K562 (cell line): ENCODE measurements around the gene BPI. TPM values are rescaled to one million over a fixed set of nuclear protein-coding genes. Genes with fewer than 3 reads are reported as not detected.

Experiments
- ATAC-seq: fragments of 200-7000 bp; cut with Tn5 transposase; 3 replicates; pipeline ENCODE4 v1.9.1; 2020; ENCODE audit warnings: moderate library complexity
- BruUV-seq: library from RNA; stranded (reverse); fragments of 400-500 nt; replicated peaks from 2 replicates; lab custom pipeline; 2021; lab: Mats Ljungman, UMichigan
- CTCF ChIA-PET: fragments of 300-600 bp; formaldehyde crosslinking; extraction: SDS; loops from one replicate; lab custom pipeline; 2021; ENCODE audit warnings: low intra/inter-chr PET ratio; lab: Yijun Ruan, JAX
- POLR2A ChIA-PET: fragments of 300-600, 350-650 bp; sonication (Branson Sonifier 250); formaldehyde crosslinking; extraction: SDS; loops from one replicate; lab custom pipeline; 2021; ENCODE audit warnings: antibody characterized with exemption, inconsistent platforms; lab: Yijun Ruan, JAX
- DNase-seq, 4 experiments: peaks; one replicate each; pipeline versions ENCODE4 v3.0.0 to v3.0.0-alpha.2; 2011 to 2018; ENCODE audit warnings: low spot score in 3 of 4, mixed read lengths in 3 of 4; ENCODE audit errors: extremely low read depth in 1 of 4
- FAIRE-seq: peaks from 2 replicates; lab custom pipeline; 2011; peaks lifted over from hg19 to GRCh38; lab: Jason Lieb, UNC
- H2AFZ ChIP-seq: 2 replicates; pipeline ENCODE4 v1.6.0; 2011; ENCODE audit warnings: low read depth, low read length, control low read depth, inconsistent platforms
- H3K27ac ChIP-seq: fragments of 200-600 bp; 3 replicates; pipeline ENCODE4 v1.8.0; 2011; ENCODE audit warnings: low read depth, mild to moderate bottlenecking, control low read depth, inconsistent platforms, low read length, moderate library complexity, mixed read lengths; ENCODE audit errors: extremely low read depth
- H3K27me3 ChIP-seq, 2 experiments: fragments of 300-600 bp in 1 of 2; 2 replicates in 1 of 2; 3 replicates in 1 of 2; pipeline versions ENCODE4 v1.6.0 to v1.8.0; 2011; ENCODE audit warnings: inconsistent platforms in 2 of 2, low read length in 2 of 2, mild to moderate bottlenecking in 1 of 2, mixed read lengths in 1 of 2, moderate library complexity in 1 of 2; ENCODE audit not compliant: control insufficient read depth in 2 of 2, insufficient read depth in 2 of 2
- H3K36me3 ChIP-seq: fragments of 300-600 bp; 3 replicates; pipeline ENCODE4 v1.8.0; 2011; ENCODE audit warnings: mild to moderate bottlenecking, low read length, inconsistent platforms; ENCODE audit not compliant: control insufficient read depth, insufficient read depth
- H3K4me1 ChIP-seq, 2 experiments: fragments of 200-600 bp in 1 of 2; replicated peaks in 1 of 2; 2 replicates in 1 of 2; 3 replicates in 1 of 2; pipeline versions ENCODE4 v1.5.1 to v1.8.0; 2011; ENCODE audit warnings: inconsistent platforms in 2 of 2, low read length in 2 of 2, mild to moderate bottlenecking in 1 of 2, mixed read lengths in 1 of 2, moderate library complexity in 1 of 2; ENCODE audit not compliant: control insufficient read depth in 2 of 2, insufficient read depth in 2 of 2
- H3K4me2 ChIP-seq: 2 replicates; pipeline ENCODE4 v1.6.1; 2011; ENCODE audit warnings: low read length, control low read depth, inconsistent platforms, mixed read lengths; ENCODE audit not compliant: insufficient read depth
- H3K4me3 ChIP-seq: fragments of 200-600 bp; sonication (generic), shearing (Covaris generic); 2 replicates; pipeline ENCODE4 v1.5.1; 2016; ENCODE audit warnings: control low read depth, inconsistent platforms
- H3K79me2 ChIP-seq: fragments of 200-600 bp; 3 replicates; pipeline ENCODE4 v1.8.0; 2011; ENCODE audit warnings: low read length, inconsistent platforms; ENCODE audit not compliant: control insufficient read depth, insufficient read depth
- H3K9ac ChIP-seq, 2 experiments: 2 replicates each; pipeline versions ENCODE4 v1.6.0 to v1.6.1; 2011; ENCODE audit warnings: low read depth in 2 of 2, low read length in 2 of 2, control low read depth in 1 of 2, inconsistent platforms in 1 of 2, mild to moderate bottlenecking in 1 of 2, mixed read lengths in 1 of 2; ENCODE audit not compliant: insufficient read depth in 1 of 2
- H3K9me1 ChIP-seq: one replicate; pipeline ENCODE4 v1.6.0; 2011; ENCODE audit warnings: inconsistent platforms, mild to moderate bottlenecking, low read length, moderate library complexity; ENCODE audit not compliant: control insufficient read depth, insufficient read depth
- H3K9me3 ChIP-seq: replicated peaks from 2 replicates; pipeline ENCODE4 v1.5.1; 2011; ENCODE audit warnings: low read depth, low read length, inconsistent platforms; ENCODE audit not compliant: control insufficient read depth, insufficient read depth
- H4K20me1 ChIP-seq: replicated peaks from 2 replicates; pipeline ENCODE4 v1.6.1; 2011; ENCODE audit warnings: low read length, inconsistent platforms, mixed read lengths; ENCODE audit not compliant: control insufficient read depth, insufficient read depth
- ARID1B ChIP-seq: fragments of 450-650 bp; IDR thresholded peaks from 2 replicates; pipeline ENCODE4 v1.6.1; 2016; ENCODE audit warnings: antibody characterized with exemption, mild to moderate bottlenecking, inconsistent platforms
- ATF3 ChIP-seq, 2 experiments: fragments of 450-650 bp in 1 of 2; sonication (generic) in 1 of 2; formaldehyde crosslinking in 1 of 2; IDR thresholded peaks in 1 of 2; conservative IDR thresholded peaks in 1 of 2; 2 replicates each; pipeline versions ENCODE4 v1.6.1 to v1.8.1; 2016 to 2023; ENCODE audit warnings: mild to moderate bottlenecking in 2 of 2, moderate library complexity in 2 of 2, inconsistent platforms in 1 of 2, missing genetic modification reagents in 1 of 2
- CEBPB ChIP-seq: fragments of 450-650 bp; IDR thresholded peaks from 2 replicates; pipeline ENCODE4 v1.6.1; 2016; ENCODE audit warnings: missing genetic modification characterization, missing compliant biosample characterization
- ELF2 ChIP-seq: fragments of 250-450 bp; sonication (Bioruptor Pico); IDR thresholded peaks from 2 replicates; pipeline ENCODE4 v1.5.0; 2021; ENCODE audit warnings: mild to moderate bottlenecking
- KAT7 ChIP-seq: sonication (generic); formaldehyde crosslinking; IDR thresholded peaks from 2 replicates; pipeline ENCODE4 v1.8.0; 2022; ENCODE audit warnings: missing genetic modification reagents, mild to moderate bottlenecking, borderline replicate concordance
- KLF6 ChIP-seq: fragments of 250-450 bp; sonication (Bioruptor Pico); IDR thresholded peaks from 2 replicates; pipeline ENCODE4 v1.4.0; 2020; ENCODE audit warnings: mild to moderate bottlenecking, moderate library complexity, borderline replicate concordance
- MEF2A ChIP-seq: IDR thresholded peaks from 2 replicates; pipeline ENCODE4 v1.6.1; 2011; ENCODE audit warnings: low read depth, mild to moderate bottlenecking, low read length, moderate library complexity; ENCODE audit not compliant: control insufficient read depth
- MEIS2 ChIP-seq: fragments of 450-650 bp; IDR thresholded peaks from 2 replicates; pipeline ENCODE4 v1.6.1; 2014; ENCODE audit warnings: mild to moderate bottlenecking; ENCODE audit not compliant: partially characterized antibody
- PRPF4 ChIP-seq: fragments of 200-400 bp; formaldehyde crosslinking; IDR thresholded peaks from one replicate; pipeline ENCODE4 v1.6.1; 2017; ENCODE audit warnings: low read length, low read depth, mild to moderate bottlenecking; ENCODE audit not compliant: insufficient read depth, poor library complexity, severe bottlenecking
- WHSC1 ChIP-seq: IDR thresholded peaks from one replicate; pipeline ENCODE4 v1.6.1; 2012; ENCODE audit warnings: low read length, control low read depth, inconsistent platforms
- ZBTB7A ChIP-seq: IDR thresholded peaks from 2 replicates; pipeline ENCODE4 v1.6.1; 2011; ENCODE audit warnings: low read depth, mild to moderate bottlenecking, low read length, moderate library complexity, borderline replicate concordance; ENCODE audit not compliant: control insufficient read depth
- ZNF561 ChIP-seq: fragments of 450-650 bp; formaldehyde crosslinking; conservative IDR thresholded peaks from 2 replicates; pipeline ENCODE4 v1.4.0; 2020; ENCODE audit warnings: mild to moderate bottlenecking, moderate library complexity
- ZNF77 ChIP-seq: fragments of 250-450 bp; sonication (Bioruptor Pico); IDR thresholded peaks from 2 replicates; pipeline ENCODE4 v1.5.0; 2020
- WGBS: fragments of 100-300 bp; shearing (Covaris generic); methylation state at CpG from one replicate; pipeline ENCODE4 v1.1.6; 2016; ENCODE audit warnings: low coverage, mixed read lengths; ENCODE audit not compliant: insufficient coverage; ENCODE audit errors: missing lambda C conversion rate; 5-methylcytosine and 5-hydroxymethylcytosine counted together
- in situ Hi-C: fragments of 300-500 bp; cut with MboI; formaldehyde crosslinking; loops from 4 replicates; pipeline ENCODE4 v1.15.0; 2018; ENCODE audit warnings: inconsistent platforms, mixed read lengths
- intact Hi-C: fragments of 100-400 bp; cut with micrococcal nuclease; formaldehyde crosslinking; loops from 2 replicates; pipeline ENCODE4 v1.14.2; 2022
- polyA plus RNA-seq, 8 experiments: library from polyadenylated mRNA; depleted of rRNA in 4 of 8; stranded (reverse) in 5 of 8; unstranded in 3 of 8; fragments of >200 nt; fragmentation: Nextera tagmentation in 2 of 8; fragmentation: Illumina TruSeq in 1 of 8; extraction: Ambion mirVana in 2 of 8; extraction: Trizol in 1 of 8; gene quantifications; 2 replicates each; pipeline versions ENCODE4 v1.2.1 to v1.2.3, GENCODE V29; 2011 to 2014; ENCODE audit warnings: inconsistent platforms in 1 of 8, missing spikeins in 1 of 8
- total RNA-seq, 7 experiments: library from RNA; depleted of rRNA in 6 of 7; stranded (reverse); fragments of >200 nt in 6 of 7; fragmentation: Illumina TruSeq in 2 of 7; extraction: Trizol in 2 of 7; gene quantifications; 2 replicates each; pipeline versions ENCODE4 v1.2.1 to v1.2.3, GENCODE V29; 2011 to 2021; ENCODE audit warnings: low replicate concordance in 1 of 7

The BPI gene
- total and polyA plus RNA-seq, 9 of the 15 experiments (the other 6 are each of a cell fraction or from before 2014, with no cell fraction given) = not detected

- Histone ChIP-seq H3K4me2 (no peak within 1 kb of the TSS), H3K4me1 (peaks cover 26 to 29% of the 10 kb centered on the region in 2 experiments), H3K27me3 (peaks cover 0 to 10% of the 10 kb centered on the region in 2 experiments; a peak in 2 of 5 replicates), H3K9ac (peak within 1 kb of the TSS in 1 of 2 experiments; percentile 9; a peak in 1 of 4 replicates), H2AFZ (no peak within 1 kb of the TSS), H3K36me3 (no peaks in the 10 kb centered on the region), H3K9me3 (no peaks in the 10 kb centered on the region), H3K4me3 (no peak within 1 kb of the TSS), H3K9me1 (no peaks in the 10 kb centered on the region), H4K20me1 (no peaks in the 10 kb centered on the region), H3K79me2 (no peaks in the 10 kb centered on the region), H3K27ac (no peak within 1 kb of the TSS)
- intact Hi-C loops (no loop called here), in situ Hi-C loops (no loop called here)
- no peak for FAIRE-seq
- POLR2A ChIA-PET = no interaction called here
- CTCF ChIA-PET = interaction anchor here (0.7 kb wide), 1 partner anchor 7 kb away, joined by 3 read pairs; no protein-coding TSS in a partner anchor
- no TSS peak for BruUV-seq
- no peak for DNase-seq
- ATAC-seq = no peak
- 29% methylated on average over 7 of the region's 8 CpGs for WGBS
- TF ChIP-seq ZBTB7A = no peak
- TF ChIP-seq CEBPB (tag) = 0 out of 2 replicates have a peak, but pooled peaks have one; percentile 28
Observed at GRCh38 chr20:38346247-38346651, 42.3 kb downstream of the BPI start, which contains the start of gene LBP. LBP (plus strand) TSS chr20:38346482; CDS start chr20:38346517, 35 bp downstream.

- Histone ChIP-seq H3K79me2 (no peaks in the 10 kb centered on the region), H3K36me3 (no peaks in the 10 kb centered on the region), H3K27me3 (peaks cover 0 to 10% of the 10 kb centered on the region in 2 experiments; a peak in 2 of 5 replicates), H3K9ac (peak overlapping the region in 1 of 2 experiments; percentile 2; a peak in 1 of 4 replicates), H3K27ac (no peak overlapping the region), H3K4me2 (no peak overlapping the region), H3K4me3 (no peak overlapping the region), H2AFZ (no peak overlapping the region), H3K9me1 (no peaks in the 10 kb centered on the region), H3K4me1 (peaks cover 26 to 29% of the 10 kb centered on the region in 2 experiments), H4K20me1 (no peaks in the 10 kb centered on the region), H3K9me3 (no peaks in the 10 kb centered on the region)
- intact Hi-C loops (no loop called here), in situ Hi-C loops (no loop called here)
- no peak for TF ChIP-seq ELF2
- no peak for TF ChIP-seq WHSC1
- no peak for TF ChIP-seq ZNF561 (CRISPR knock-in tag)
- TF ChIP-seq PRPF4 = no peak
- TF ChIP-seq KAT7 (CRISPR knock-in tag) = no peak
- TF ChIP-seq ARID1B = no peak
- TF ChIP-seq ATF3 (IDR thresholded peaks at IDR 0.05) = no peak
- TF ChIP-seq ATF3 (CRISPR knock-in tag; conservative IDR thresholded peaks at IDR 0.05) = no peak
- TF ChIP-seq ZNF77 (CRISPR knock-in tag) = no peak
- TF ChIP-seq KLF6 = no peak
- no peak for TF ChIP-seq MEF2A
- no peak for TF ChIP-seq MEIS2
- DNase-seq = no peak
- no peak for ATAC-seq
- 27% methylated on average over 4 of the region's 4 CpGs for WGBS
- no peak for FAIRE-seq
- BruUV-seq = no TSS peak
- POLR2A ChIA-PET = no interaction called here
- CTCF ChIA-PET = interaction anchor here (0.7 kb wide), 1 partner anchor 8 kb away, joined by 3 read pairs; no protein-coding TSS in a partner anchor
Observed at GRCh38 chr20:38346741-38347140, 42.8 kb downstream of the BPI start.
